NCI-H510A treated with DMSO at 0.1 percent for 48 hours (cell line): ENCODE results near the gene AIM2.

ENCODE experiments used
- DNase-seq: peaks from one replicate; lab custom pipeline; 2025; lab: John Stamatoyannopoulos, UW

The AIM2 gene

GRCh38 chr1:159014851-159015250 is 61.7 kb downstream of the AIM2 start:
- DNase-seq, result no peak

- DNase-seq, result no peak
Measured at GRCh38 chr1:159014003-159014571, 62.5 kb downstream of the AIM2 start.

- DNase-seq, result no peak
Measured at GRCh38 chr1:159012495-159012894, 64.1 kb downstream of the AIM2 start.
